Ishikawa (cell line): ENCODE data around the gene ERP44.

Experiments used
- CEBPB ChIP-seq: IDR thresholded peaks from 2 replicates; pipeline ENCODE4 v1.6.1; 2012
- CREB1 ChIP-seq: IDR thresholded peaks from 2 replicates; pipeline ENCODE4 v1.6.1; 2012; ENCODE audit warnings: low read depth
- EGR1 ChIP-seq: IDR thresholded peaks from 2 replicates; pipeline ENCODE4 v1.6.1; 2012
- EP300 ChIP-seq: IDR thresholded peaks from 2 replicates; pipeline ENCODE4 v1.6.1; 2012; ENCODE audit warnings: borderline replicate concordance
- FOXM1 ChIP-seq: IDR thresholded peaks from 2 replicates; pipeline ENCODE4 v1.6.1; 2012; ENCODE audit warnings: low read depth, borderline replicate concordance
- MAX ChIP-seq: IDR thresholded peaks from 2 replicates; pipeline ENCODE4 v1.6.1; 2012
- NFIC ChIP-seq: IDR thresholded peaks from 2 replicates; pipeline ENCODE4 v1.6.1; 2012
- RAD21 ChIP-seq: IDR thresholded peaks from 2 replicates; pipeline ENCODE4 v1.6.1; 2012; ENCODE audit warnings: low read depth
- REST ChIP-seq: IDR thresholded peaks from 2 replicates; pipeline ENCODE4 v1.6.1; 2012; ENCODE audit warnings: low read depth, mild to moderate bottlenecking
- TAF1 ChIP-seq: IDR thresholded peaks from 2 replicates; pipeline ENCODE4 v1.6.1; 2012; ENCODE audit warnings: low read depth, mild to moderate bottlenecking
- TCF12 ChIP-seq: IDR thresholded peaks from 2 replicates; pipeline ENCODE4 v1.6.1; 2012; ENCODE audit warnings: low read depth
- TEAD4 ChIP-seq: IDR thresholded peaks from 2 replicates; pipeline ENCODE4 v1.6.1; 2012
- USF1 ChIP-seq: IDR thresholded peaks from 2 replicates; pipeline ENCODE4 v1.6.1; 2012
- YY1 ChIP-seq: IDR thresholded peaks from 2 replicates; pipeline ENCODE4 v1.6.1; 2012; ENCODE audit warnings: low read depth
- ZBTB7A ChIP-seq: IDR thresholded peaks from 2 replicates; pipeline ENCODE4 v1.6.1; 2012; ENCODE audit warnings: low read depth

The ERP44 gene

GRCh38 chr9:100129772-100130171, 31.0 kb upstream of the ERP44 start:
- TF ChIP-seq FOXM1 (no peak), EGR1 (no peak), YY1 (no peak), REST (no peak), USF1 (no peak), RAD21 (no peak), TAF1 (no peak), CEBPB (no peak), EP300 (no peak), MAX (no peak), ZBTB7A (no peak), TEAD4 (no peak), NFIC (no peak), CREB1 (no peak), TCF12 (no peak)

- no peak for TF ChIP-seq TCF12
- TF ChIP-seq RAD21 = no peak
- TF ChIP-seq NFIC = no peak
- TF ChIP-seq REST = no peak
- no peak for TF ChIP-seq TEAD4
- TF ChIP-seq TAF1 = no peak
Measured at GRCh38 chr9:100126423-100126822, 27.6 kb upstream of the ERP44 start.

GRCh38 chr9:100125910-100126309, 27.1 kb upstream of the ERP44 start:
- TF ChIP-seq CREB1 (no peak), RAD21 (no peak), EGR1 (no peak), USF1 (no peak), ZBTB7A (no peak), TCF12 (no peak), CEBPB (no peak), YY1 (no peak), TEAD4 (no peak), NFIC (no peak), REST (no peak), EP300 (no peak), TAF1 (no peak), MAX (no peak), FOXM1 (no peak)

- TF ChIP-seq RAD21 (no peak), REST (no peak), CREB1 (no peak), TAF1 (no peak)
Measured at GRCh38 chr9:100125236-100125635, 26.4 kb upstream of the ERP44 start.
